ENCODE results near the gene VPS72.
A peak's percentile ranks its signal among the peaks of the same experiment; 100 is the strongest.
"Not testable (repeated sequence)": the region's sequence is repeated elsewhere in the genome, so short reads cannot be mapped to it uniquely, and the experiment has no call there.

The VPS72 gene

GRCh38 chr1:151193856-151194255, 3.9 kb upstream of the VPS72 start:
- DNase-seq (ENCODE audit: low spot score), result no peak
- no peak for ATAC-seq (ENCODE audit: low read depth)
- Histone ChIP-seq H3K36me3 (ENCODE audit: low read depth) (peaks cover 8% of the 10 kb centered on the region), H3K4me1 (ENCODE audit: insufficient read depth, poor library complexity, severe bottlenecking) (peaks cover 11% of the 10 kb centered on the region), H3K27ac (ENCODE audit: poor library complexity, severe bottlenecking) (peak overlapping the region; percentile 96), H3K27me3 (ENCODE audit: insufficient read depth, poor library complexity, severe bottlenecking) (no peaks in the 10 kb centered on the region), H3K9me3 (ENCODE audit: severe bottlenecking) (no peaks in the 10 kb centered on the region), H3K4me3 (ENCODE audit: severe bottlenecking) (peak overlapping the region; percentile 41)
- no peak for TF ChIP-seq CTCF (IDR thresholded peaks at IDR 0.05; ENCODE audit: poor library complexity, severe bottlenecking)

- H3K4me3 ChIP-seq (ENCODE audit: severe bottlenecking), result no peak overlapping the region
- H3K36me3 ChIP-seq (ENCODE audit: low read depth), result peaks cover 8% of the 10 kb centered on the region
- no peak for DNase-seq (ENCODE audit: low spot score)
- no peak for ATAC-seq (ENCODE audit: low read depth)
- H3K4me1 ChIP-seq (ENCODE audit: insufficient read depth, poor library complexity, severe bottlenecking), result peaks cover 13% of the 10 kb centered on the region
- no peak for TF ChIP-seq CTCF (IDR thresholded peaks at IDR 0.05; ENCODE audit: poor library complexity, severe bottlenecking)
- no peaks in the 10 kb centered on the region for H3K9me3 ChIP-seq (ENCODE audit: severe bottlenecking)
- H3K27ac ChIP-seq (ENCODE audit: poor library complexity, severe bottlenecking), result peak overlapping the region; percentile 96
- H3K27me3 ChIP-seq (ENCODE audit: insufficient read depth, poor library complexity, severe bottlenecking), result no peaks in the 10 kb centered on the region
Measured at GRCh38 chr1:151193304-151193703, 3.3 kb upstream of the VPS72 start.

- no peak for DNase-seq (ENCODE audit: low spot score)
- Histone ChIP-seq H3K36me3 (ENCODE audit: low read depth) (peaks cover 8% of the 10 kb centered on the region), H3K4me3 (ENCODE audit: severe bottlenecking) (no peak overlapping the region), H3K27ac (ENCODE audit: poor library complexity, severe bottlenecking) (no peak overlapping the region), H3K27me3 (ENCODE audit: insufficient read depth, poor library complexity, severe bottlenecking) (no peaks in the 10 kb centered on the region), H3K9me3 (ENCODE audit: severe bottlenecking) (peaks cover 2% of the 10 kb centered on the region), H3K4me1 (ENCODE audit: insufficient read depth, poor library complexity, severe bottlenecking) (peaks cover 13% of the 10 kb centered on the region)
- ATAC-seq (ENCODE audit: low read depth), result no peak
- no peak for TF ChIP-seq CTCF (IDR thresholded peaks at IDR 0.05; ENCODE audit: poor library complexity, severe bottlenecking)
Measured at GRCh38 chr1:151192047-151192446, 2.0 kb upstream of the VPS72 start.

- Histone ChIP-seq H3K27ac (ENCODE audit: poor library complexity, severe bottlenecking) (peak overlapping the region; percentile 69), H3K4me3 (ENCODE audit: severe bottlenecking) (peak overlapping the region; percentile 97), H3K36me3 (ENCODE audit: low read depth) (peaks cover 33% of the 10 kb centered on the region)
- ATAC-seq (ENCODE audit: low read depth); H3K27me3 ChIP-seq (ENCODE audit: insufficient read depth, poor library complexity, severe bottlenecking); H3K4me1 ChIP-seq (ENCODE audit: insufficient read depth, poor library complexity, severe bottlenecking); DNase-seq (ENCODE audit: low spot score); H3K9me3 ChIP-seq (ENCODE audit: severe bottlenecking): not testable (repeated sequence)
Measured at GRCh38 chr1:151188667-151189066, 1.3 kb downstream of the VPS72 start.

GRCh38 chr1:151187205-151187604, 2.8 kb downstream of the VPS72 start:
- Histone ChIP-seq H3K36me3 (ENCODE audit: low read depth) (peaks cover 39% of the 10 kb centered on the region), H3K9me3 (ENCODE audit: severe bottlenecking) (peaks cover 2% of the 10 kb centered on the region), H3K4me1 (ENCODE audit: insufficient read depth, poor library complexity, severe bottlenecking) (peaks cover 5% of the 10 kb centered on the region), H3K27me3 (ENCODE audit: insufficient read depth, poor library complexity, severe bottlenecking) (no peaks in the 10 kb centered on the region), H3K27ac (ENCODE audit: poor library complexity, severe bottlenecking) (no peak overlapping the region), H3K4me3 (ENCODE audit: severe bottlenecking) (no peak overlapping the region)
- ATAC-seq (ENCODE audit: low read depth) (no peak), DNase-seq (ENCODE audit: low spot score) (no peak)
- TF ChIP-seq CTCF (IDR thresholded peaks at IDR 0.05; ENCODE audit: poor library complexity, severe bottlenecking), result no peak

Measured in RWPE2 (cell line).